ENCODE measurements around the gene USP38. TPM values are rescaled to one million over a fixed set of nuclear protein-coding genes. Genes with fewer than 3 reads are reported as not detected.

USP38 gene
- total and polyA plus RNA-seq, 9 donors, result 5.3 to 18.7 (median 13.4) TPM

GRCh38 chr4:143184217-143184502 is 557 bp upstream of the USP38 start:
- no peaks in the 10 kb centered on the region for H3K27me3 ChIP-seq
- intact Hi-C loops (cut with DNase I), result no loop called here
- peak overlapping the region; percentile 70 to 82 for H3K27ac ChIP-seq
- H3K4me3 ChIP-seq, result peak overlapping the region; percentile 71
- H3K9me3 ChIP-seq, result no peaks in the 10 kb centered on the region
- no peak for DNase-seq
- WGBS, 3 donors, result 1% methylated on average over 11 of the region's 11 CpGs
- no peaks in the 10 kb centered on the region for H3K4me1 ChIP-seq (ENCODE audit: insufficient read depth)
- no peak for TF ChIP-seq EP300 (IDR thresholded peaks at IDR 0.05)
- no peak for TF ChIP-seq CTCF (IDR thresholded peaks at IDR 0.05)
- TF ChIP-seq POLR2A (IDR thresholded peaks at IDR 0.05), result no peak
- no peaks in the 10 kb centered on the region for H3K36me3 ChIP-seq

- H3K4me3 ChIP-seq, result peak overlapping the region; percentile 71
- no peaks in the 10 kb centered on the region for H3K36me3 ChIP-seq
- peak in 2 of 5 donors; percentile 45 to 47 for DNase-seq
- TF ChIP-seq EP300 (IDR thresholded peaks at IDR 0.05) (no peak), CTCF (IDR thresholded peaks at IDR 0.05) (no peak), POLR2A (IDR thresholded peaks at IDR 0.05) (no peak)
- H3K4me1 ChIP-seq (ENCODE audit: insufficient read depth), result no peaks in the 10 kb centered on the region
- H3K9me3 ChIP-seq, result no peaks in the 10 kb centered on the region
- no peaks in the 10 kb centered on the region for H3K27me3 ChIP-seq
- peak overlapping the region; percentile 70 to 82 for H3K27ac ChIP-seq
- WGBS, 3 donors, result 0 to 1% (median 1%) methylated on average over 25 to 50 of the region's 50 CpGs
- intact Hi-C loops (cut with DNase I), result no loop called here
These were observed 763 bp downstream of the USP38 start for GRCh38 chr4:143185253-143186107.

GRCh38 chr4:143186212-143186611 is 1.5 kb downstream of the USP38 start:
- no peak overlapping the region for H3K27ac ChIP-seq
- no peak for TF ChIP-seq CTCF (IDR thresholded peaks at IDR 0.05)
- no peak for TF ChIP-seq POLR2A (IDR thresholded peaks at IDR 0.05)
- no peak for TF ChIP-seq EP300 (IDR thresholded peaks at IDR 0.05)
- intact Hi-C loops (cut with DNase I), result no loop called here

GRCh38 chr4:143186649-143187048 is 1.9 kb downstream of the USP38 start:
- WGBS, 3 donors, result 1 to 2% (median 2%) methylated on average over 7 of the region's 7 CpGs

More at GRCh38 chr4:143186212-143186611, 1.5 kb downstream of the USP38 start:
- no peak for DNase-seq
- H3K4me1 ChIP-seq (ENCODE audit: insufficient read depth), result no peaks in the 10 kb centered on the region
- H3K27me3 ChIP-seq, result no peaks in the 10 kb centered on the region
- no peaks in the 10 kb centered on the region for H3K9me3 ChIP-seq
- WGBS, 3 donors, result 2 to 4% (median 2%) methylated on average over 6 of the region's 6 CpGs
- peak overlapping the region; percentile 71 for H3K4me3 ChIP-seq
- no peaks in the 10 kb centered on the region for H3K36me3 ChIP-seq

More at GRCh38 chr4:143186649-143187048, 1.9 kb downstream of the USP38 start:
- H3K27me3 ChIP-seq, result no peaks in the 10 kb centered on the region
- H3K4me1 ChIP-seq (ENCODE audit: insufficient read depth), result no peaks in the 10 kb centered on the region
- peak overlapping the region; percentile 71 for H3K4me3 ChIP-seq
- H3K9me3 ChIP-seq, result no peaks in the 10 kb centered on the region
- no peak overlapping the region for H3K27ac ChIP-seq
- TF ChIP-seq POLR2A (IDR thresholded peaks at IDR 0.05), result no peak
- no peak for TF ChIP-seq CTCF (IDR thresholded peaks at IDR 0.05)
- no peak for TF ChIP-seq EP300 (IDR thresholded peaks at IDR 0.05)
- no peak for DNase-seq
- intact Hi-C loops (cut with DNase I), result no loop called here
- no peaks in the 10 kb centered on the region for H3K36me3 ChIP-seq
